ENCODE data around the gene WDR70.
"Not testable (repeated sequence)": the region's sequence is repeated elsewhere in the genome, so short reads cannot be mapped to it uniquely, and the experiment has no call there.

Gene WDR70

DNA sequence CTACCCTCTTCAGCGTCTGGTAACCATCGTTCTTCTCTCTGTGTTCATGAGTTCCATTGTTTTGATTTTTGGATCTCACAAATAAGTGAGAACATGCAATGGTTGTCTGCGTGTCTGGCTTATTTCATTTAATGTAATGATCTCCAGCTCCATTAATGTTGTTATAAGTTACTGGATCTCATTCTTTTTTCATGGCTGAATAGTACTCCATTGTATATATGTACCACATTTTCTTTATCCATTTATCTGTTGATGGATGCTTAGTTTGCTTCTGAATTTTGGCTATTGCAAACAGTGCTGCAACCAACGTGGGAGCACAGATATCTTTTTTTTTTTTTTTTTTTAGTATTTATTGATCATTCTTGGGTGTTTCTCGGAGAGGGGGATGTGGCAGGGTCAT, 139.2 kb downstream of the WDR70 start:
- not testable (repeated sequence) for DNase-seq

DNA sequence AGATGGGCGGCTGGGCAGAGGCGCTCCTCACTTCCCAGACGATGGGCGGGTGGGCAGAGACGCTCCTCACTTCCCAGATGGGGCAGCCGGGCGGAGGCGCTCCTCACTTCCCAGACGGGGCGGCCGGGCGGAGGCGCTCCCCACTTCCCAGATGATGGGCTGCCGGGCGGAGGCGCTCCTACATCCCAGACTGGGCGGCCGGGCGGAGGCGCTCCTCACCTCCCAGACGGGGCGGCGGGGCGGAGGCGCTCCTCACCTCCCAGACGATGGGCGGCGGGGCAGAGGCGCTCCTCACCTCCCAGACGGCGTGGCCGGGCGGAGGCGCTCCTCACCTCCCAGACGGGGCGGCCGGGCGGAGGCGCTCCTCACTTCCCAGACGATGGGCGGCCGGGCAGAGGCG, 140.2 kb downstream of the WDR70 start:
- DNase-seq, result no peak

- DNase-seq, result no peak
Observed at GRCh38 chr5:37519807-37520206, 140.7 kb downstream of the WDR70 start.

DNA sequence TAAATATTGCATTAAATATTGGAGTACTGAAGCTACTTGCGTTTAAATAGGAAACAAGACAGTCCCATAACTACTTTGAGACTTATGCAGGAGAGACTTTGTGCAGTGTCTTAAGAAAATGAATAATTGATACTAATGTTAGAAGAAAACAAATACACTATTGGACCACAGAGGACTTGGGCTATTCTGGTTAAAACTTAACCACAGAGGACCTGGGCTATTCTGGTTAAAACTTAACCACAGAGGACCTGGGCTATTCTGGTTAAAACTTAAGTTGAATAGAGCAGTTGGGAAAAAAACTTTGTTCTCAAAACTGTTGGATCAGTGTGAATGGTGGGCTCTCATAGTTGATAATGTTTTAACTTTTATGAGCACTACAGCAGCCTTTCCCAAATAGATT, 141.7 kb downstream of the WDR70 start:
- no peak for DNase-seq

- no peak for DNase-seq
Observed at GRCh38 chr5:37532976-37533740, 154.0 kb downstream of the WDR70 start.

GRCh38 chr5:37533851-37534250, 154.7 kb downstream of the WDR70 start:
- DNase-seq, result no peak

GRCh38 chr5:37539459-37539858, 160.3 kb downstream of the WDR70 start:
- no peak for DNase-seq

DNA sequence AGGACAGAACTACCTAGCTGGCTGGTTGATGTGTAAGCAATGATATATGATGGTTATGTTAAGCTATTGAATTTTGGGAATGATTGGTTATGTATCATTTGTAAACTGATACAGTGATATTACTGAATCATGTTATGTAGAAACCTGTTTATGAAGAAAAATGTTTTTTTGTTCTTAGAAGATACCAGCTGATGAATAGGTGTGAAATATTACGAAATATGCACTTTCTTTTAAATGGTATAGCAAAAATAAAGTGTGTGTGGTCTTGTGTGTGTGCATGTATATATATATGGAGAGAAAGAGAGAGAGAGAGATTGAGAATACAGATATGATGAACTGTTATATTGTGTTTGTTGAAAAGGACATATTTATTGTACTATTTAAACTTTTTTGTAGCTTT, 164.1 kb downstream of the WDR70 start:
- no peak for DNase-seq

- DNase-seq, result no peak
Observed at GRCh38 chr5:37549411-37549810, 170.3 kb downstream of the WDR70 start.

DNA sequence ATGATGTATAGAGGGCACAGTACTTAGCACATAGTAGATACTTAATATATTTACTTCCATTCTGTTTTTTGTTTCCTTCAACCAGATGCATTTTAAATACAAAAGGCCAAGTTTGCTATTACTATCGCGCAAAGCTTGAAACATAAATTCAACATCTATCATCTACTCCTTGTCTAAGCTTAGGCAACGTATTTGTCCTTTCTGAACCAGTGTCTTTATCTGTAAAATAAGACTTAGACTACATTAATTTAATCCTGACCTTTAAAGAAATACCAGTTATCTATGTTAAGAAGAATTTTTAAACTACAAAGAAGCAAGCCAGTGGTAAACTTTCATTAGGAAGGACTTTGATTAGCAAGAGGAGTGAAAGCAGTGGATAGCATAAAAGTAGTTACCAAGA, 173.0 kb downstream of the WDR70 start:
- DNase-seq, result no peak

DNA sequence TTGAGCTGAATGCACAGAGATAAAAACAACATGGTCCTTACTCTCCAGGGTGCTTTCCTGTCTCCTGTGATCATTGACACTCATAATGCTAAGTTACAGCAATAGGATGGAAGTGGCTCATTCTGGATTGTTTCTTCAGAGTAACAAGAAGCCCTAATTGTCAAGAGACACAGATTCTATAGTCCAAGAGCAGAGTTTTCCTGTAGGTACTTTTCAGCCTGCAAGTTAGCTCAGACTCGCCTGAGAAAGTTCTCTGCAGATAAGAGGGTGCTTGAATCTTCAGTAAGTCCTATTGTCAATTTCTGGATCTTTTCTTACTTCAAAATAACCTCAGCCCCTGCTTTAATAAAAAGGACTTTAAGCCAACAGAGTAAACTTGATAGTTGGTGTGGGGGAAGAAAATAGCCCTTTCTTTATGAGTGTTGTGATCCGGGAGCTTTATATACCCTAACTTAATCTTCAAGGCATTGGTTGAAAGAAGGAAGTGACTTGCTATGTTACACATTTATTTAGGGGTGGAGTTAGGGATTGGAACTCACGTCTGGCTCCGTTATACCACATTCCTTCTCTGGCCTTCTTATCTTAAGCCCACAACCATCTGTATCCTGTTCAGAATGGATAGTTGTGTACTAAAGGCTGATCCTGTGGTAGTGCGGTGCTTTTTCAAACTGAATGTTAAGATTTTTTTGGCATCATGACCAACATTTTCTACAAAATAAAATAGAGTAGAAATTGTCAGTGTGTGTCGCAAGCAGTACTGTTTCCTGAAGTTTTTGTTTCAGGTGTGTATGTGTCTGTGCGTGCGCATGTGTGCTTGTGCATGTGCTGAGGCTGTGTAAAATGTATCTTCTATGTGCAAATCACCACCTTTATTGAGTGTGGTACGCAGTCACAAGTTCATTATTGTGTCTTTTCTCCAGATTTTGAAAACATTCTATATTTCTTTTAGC, 173.9 kb downstream of the WDR70 start:
- no peak for DNase-seq

DNA sequence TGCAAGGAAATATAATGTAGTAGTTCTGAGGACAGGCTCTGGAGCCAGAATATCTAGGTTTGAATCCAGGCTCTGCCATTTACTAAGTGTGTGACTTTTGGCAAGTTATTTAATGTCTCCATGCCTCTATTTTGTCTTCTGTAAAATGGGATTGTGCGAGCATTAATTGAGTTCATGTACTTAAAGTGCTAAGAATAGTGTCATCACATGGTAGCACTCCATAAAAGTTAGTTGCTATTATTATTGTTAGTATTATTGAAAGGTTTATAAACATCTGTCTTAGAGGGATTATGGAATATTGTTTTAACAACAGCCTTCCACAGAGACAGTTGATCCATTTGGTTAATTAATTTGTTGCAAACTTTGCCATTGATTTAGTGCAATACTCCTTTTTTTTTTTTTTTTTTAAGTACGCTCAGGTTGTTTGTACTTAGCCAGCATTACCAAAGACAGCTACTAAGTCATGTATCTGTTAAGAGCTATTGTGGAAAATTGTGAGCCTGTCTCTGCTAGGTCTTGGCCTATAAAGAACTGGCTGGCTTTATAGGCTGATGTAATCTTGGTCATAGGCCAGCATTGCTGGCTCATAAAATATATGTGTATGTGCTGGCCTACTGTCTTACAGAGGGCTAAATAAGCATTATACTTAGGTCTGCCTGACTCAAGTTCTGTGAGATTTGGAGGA, 174.7 kb downstream of the WDR70 start:
- no peak for DNase-seq

- DNase-seq, result no peak
Observed at GRCh38 chr5:37554405-37554739, 175.3 kb downstream of the WDR70 start.

DNA sequence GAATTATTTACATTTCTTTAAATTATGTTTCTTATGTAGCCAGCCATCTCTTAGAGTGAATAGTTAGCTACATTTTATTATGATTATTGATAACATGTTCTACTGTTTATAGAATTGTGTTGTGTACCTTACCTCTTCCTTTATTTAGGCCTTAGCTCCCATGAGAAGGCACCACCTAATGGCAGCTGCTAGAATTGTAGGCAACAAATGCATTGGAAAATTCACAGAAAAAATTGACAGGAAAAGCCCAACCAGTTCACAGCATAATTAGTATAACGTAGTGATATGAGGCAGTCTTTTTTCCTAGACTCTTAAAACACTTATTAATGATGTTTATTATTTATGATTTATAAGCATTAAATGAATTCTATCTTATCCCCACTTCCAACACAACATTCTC, 175.8 kb downstream of the WDR70 start:
- DNase-seq, result no peak

DNA sequence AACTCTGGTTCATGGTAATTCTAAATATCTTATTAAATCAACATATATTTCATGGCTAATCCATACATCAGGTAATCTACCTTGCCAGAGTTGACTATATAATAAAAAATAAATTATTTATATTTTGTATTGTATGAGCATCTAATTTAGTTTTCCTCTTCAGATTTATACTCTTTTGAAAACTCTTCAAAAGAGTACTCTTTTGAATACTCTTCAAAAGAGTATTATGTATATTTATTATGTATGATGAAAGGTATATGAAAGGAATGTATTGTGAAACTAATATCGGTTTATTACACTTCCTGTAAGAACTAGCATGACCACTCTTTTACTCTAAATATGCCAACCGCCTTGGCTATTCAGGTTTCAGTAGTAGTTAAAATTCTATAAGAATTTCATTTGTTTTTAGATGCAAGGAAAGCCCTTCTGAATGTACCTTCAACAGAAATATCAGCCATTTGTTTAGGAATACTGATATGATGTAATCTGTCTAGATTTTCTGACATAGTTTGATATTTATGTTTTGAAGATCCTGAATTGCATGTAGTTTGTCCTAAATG, 178.7 kb downstream of the WDR70 start:
- no peak for DNase-seq

- DNase-seq, result no peak
Observed at GRCh38 chr5:37565062-37565670, 186.0 kb downstream of the WDR70 start.

DNA sequence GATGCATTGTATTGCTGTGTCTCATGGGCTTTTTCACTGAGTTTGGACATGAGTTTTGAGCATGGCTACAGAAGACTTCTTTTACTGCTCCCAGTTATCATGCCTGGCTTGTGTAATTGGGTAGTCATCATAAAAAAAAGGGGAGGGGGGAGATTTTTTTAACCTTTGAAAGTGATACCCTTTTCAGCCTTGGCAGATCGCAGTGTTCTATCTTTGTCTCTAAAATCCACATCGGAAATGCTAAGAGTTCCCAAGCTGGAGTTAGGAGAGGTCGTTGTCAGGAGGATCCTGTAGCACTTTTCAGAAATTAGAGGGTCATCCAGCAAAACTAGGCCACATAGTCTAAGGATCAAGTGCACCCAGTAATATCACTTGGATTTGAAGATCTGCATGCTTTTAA, 188.4 kb downstream of the WDR70 start:
- DNase-seq, result no peak

- DNase-seq, result no peak
Observed at GRCh38 chr5:37568018-37568753, 189.1 kb downstream of the WDR70 start.

DNA sequence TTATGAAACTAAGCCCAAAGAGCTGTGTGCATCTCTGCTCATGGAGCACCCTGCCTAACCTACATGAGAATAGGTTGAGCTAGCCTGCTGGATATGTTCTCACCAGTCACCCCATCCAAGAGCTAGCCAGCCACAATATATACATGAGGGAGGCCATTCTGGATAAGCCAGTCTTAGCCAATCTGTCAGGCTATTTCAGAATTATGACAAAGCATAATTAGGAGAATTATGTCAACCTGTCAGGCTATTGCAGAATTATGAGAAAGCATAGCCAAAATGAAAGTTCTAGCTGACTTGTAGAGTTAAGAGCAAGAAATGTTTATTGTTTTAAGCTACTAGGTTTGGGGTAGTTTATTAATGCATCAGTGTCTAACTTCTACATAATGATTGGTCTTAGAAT, 189.8 kb downstream of the WDR70 start:
- DNase-seq, result no peak

DNA sequence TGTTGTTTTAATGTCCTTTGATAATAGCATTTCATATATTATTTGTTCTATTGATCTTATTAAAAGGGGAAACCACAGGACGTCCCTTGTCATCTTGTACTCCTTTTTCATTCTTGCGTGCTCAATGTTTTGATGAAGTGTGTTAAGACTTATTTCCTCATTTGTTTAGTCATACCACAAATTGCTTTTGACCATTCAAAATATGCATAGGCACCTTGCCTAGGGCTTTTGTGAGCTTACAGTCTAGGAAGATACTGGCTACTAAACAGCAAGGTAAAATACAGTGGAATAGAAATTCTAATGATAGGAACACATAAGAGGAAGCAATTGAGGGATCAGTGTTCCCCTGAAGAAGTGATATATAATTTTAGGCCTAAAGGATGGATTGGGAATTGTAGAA, 190.3 kb downstream of the WDR70 start:
- DNase-seq, result no peak

DNA sequence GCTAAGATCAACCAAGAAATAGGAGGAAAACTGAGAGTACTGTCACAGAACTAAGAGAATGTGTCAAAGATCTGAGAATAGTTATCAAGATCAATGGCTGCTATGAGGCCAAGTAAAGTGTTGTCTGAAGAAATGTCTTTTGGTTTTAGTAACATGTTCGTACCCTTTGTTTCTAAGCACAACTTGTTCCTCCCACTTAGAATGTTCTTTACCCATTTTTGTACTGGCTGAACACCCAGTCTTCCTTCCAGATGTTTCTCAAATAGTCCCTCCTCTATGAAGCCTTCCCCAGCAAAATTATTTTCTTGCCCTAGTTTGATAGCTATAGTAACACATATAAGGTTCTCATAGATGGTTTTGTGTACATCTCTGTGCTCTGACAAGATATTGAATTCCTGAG, 191.5 kb downstream of the WDR70 start:
- no peak for DNase-seq

GRCh38 chr5:37571985-37572384, 192.9 kb downstream of the WDR70 start:
- DNase-seq, result no peak
